Activated CD8-positive, alpha-beta memory T cell treated with anti-CD3 and anti-CD28 coated beads, Interleukin-2, amount 50 U/mL, for 1 hour (primary cell): ENCODE measurements around the gene PHF14.

Source experiments
- DNase-seq: peaks from one replicate; pipeline ENCODE4 v3.0.0-alpha.2; 2020; ENCODE audit errors: extremely low read depth

The PHF14 gene

GRCh38 chr7:11172835-11173234, 199.2 kb downstream of the PHF14 start:
- DNase-seq, result no peak

GRCh38 chr7:11175371-11175770, 201.7 kb downstream of the PHF14 start:
- no peak for DNase-seq

GRCh38 chr7:11175887-11176286, 202.2 kb downstream of the PHF14 start:
- DNase-seq, result no peak

GRCh38 chr7:11176985-11177555, 203.4 kb downstream of the PHF14 start:
- no peak for DNase-seq

GRCh38 chr7:11177793-11178192, 204.1 kb downstream of the PHF14 start:
- DNase-seq, result no peak

- no peak for DNase-seq
These were observed 207.9 kb downstream of the PHF14 start for GRCh38 chr7:11181590-11181989.

- no peak for DNase-seq
These were observed 209.1 kb downstream of the PHF14 start for GRCh38 chr7:11182736-11183135.

GRCh38 chr7:11185179-11185815, 211.6 kb downstream of the PHF14 start:
- DNase-seq, result no peak

- no peak for DNase-seq
These were observed 215.0 kb downstream of the PHF14 start for GRCh38 chr7:11188529-11189310.

GRCh38 chr7:11191081-11191480, 217.4 kb downstream of the PHF14 start:
- DNase-seq, result no peak

- no peak for DNase-seq
These were observed 218.0 kb downstream of the PHF14 start for GRCh38 chr7:11191574-11192220.

- DNase-seq, result no peak
These were observed 218.8 kb downstream of the PHF14 start for GRCh38 chr7:11192506-11192905.

GRCh38 chr7:11193131-11193867, 219.6 kb downstream of the PHF14 start:
- no peak for DNase-seq

- no peak for DNase-seq
These were observed 220.2 kb downstream of the PHF14 start for GRCh38 chr7:11193888-11194287.

GRCh38 chr7:11194492-11194891, 220.8 kb downstream of the PHF14 start:
- no peak for DNase-seq

GRCh38 chr7:11195502-11195901, 221.8 kb downstream of the PHF14 start:
- no peak for DNase-seq

- no peak for DNase-seq
These were observed 222.5 kb downstream of the PHF14 start for GRCh38 chr7:11196143-11196542.

GRCh38 chr7:11203224-11203623, 229.6 kb downstream of the PHF14 start:
- DNase-seq, result no peak

GRCh38 chr7:11203683-11204082, 230.0 kb downstream of the PHF14 start:
- no peak for DNase-seq

GRCh38 chr7:11206177-11206899, 232.7 kb downstream of the PHF14 start:
- DNase-seq, result no peak

GRCh38 chr7:11207565-11207964, 233.9 kb downstream of the PHF14 start:
- DNase-seq, result no peak
